Measurements from ENCODE around the gene RHEX.

Gene RHEX

DNA sequence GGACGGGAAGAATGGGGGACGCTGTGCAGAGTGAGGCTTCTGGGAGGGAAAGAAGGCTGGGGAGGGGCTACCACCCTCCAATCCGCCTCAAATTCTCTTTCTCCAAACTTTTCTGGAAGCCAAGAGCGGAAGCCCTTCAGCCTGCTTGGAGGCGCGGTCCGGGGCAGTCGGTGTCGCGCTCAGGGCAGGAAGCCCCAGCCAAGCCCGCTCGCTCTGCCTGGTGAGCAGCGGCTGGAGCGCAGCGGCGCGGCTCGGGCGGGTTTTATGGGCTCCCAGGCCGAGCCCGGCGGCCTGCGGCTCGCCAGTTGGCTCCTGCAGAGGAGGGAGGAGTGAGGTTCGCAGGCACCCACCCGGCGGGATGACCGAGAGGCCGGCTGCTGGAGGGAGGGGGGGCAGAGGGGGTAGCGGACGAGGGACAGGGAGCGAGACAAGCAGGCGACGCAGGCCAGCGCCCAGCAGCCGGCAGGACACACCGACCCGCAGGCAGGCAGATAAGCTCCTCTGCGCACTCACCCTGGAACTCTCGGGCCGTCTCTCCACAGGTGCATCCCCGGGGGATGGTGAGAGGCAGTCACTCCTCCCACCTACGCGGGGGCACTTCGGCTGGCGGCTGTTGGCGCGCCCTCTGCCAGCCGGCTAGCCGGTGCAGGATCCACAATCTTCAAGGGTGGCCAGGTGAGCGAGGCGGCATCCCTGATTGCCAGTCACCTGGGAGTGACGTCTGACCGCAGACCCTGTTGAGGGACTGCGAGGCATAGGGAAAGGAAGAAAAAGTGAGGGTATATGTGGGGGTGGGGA lies 64.4 kb downstream of the RHEX start, which contains the start of gene AVPR1B:
Gene AVPR1B (minus strand): TSS at position 238 of the 798 bp plus-strand sequence. CDS start 498 bp downstream, outside the sequence.
- no peak for DNase-seq (ENCODE audit: low read depth)

DNA sequence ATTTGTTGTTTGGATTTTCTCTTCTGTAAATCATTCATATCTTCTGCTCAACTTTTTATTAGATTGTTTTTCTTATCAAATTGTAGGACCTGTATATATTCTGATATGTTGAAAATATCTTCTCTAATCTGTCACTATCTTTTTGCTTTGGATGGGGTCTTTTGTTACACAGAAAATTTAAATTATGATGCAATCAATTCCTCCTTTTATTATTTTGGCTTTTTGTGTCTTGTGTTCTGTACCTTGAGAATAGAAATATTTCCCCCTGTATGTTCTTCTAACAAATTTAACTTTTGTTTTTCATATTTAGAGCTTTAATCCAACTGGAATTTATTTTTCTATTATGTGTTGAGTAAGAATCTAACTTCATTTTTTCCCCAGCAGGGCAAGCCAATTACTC lies 67.4 kb downstream of the RHEX start:
- DNase-seq (ENCODE audit: low read depth): no peak

- DNase-seq (ENCODE audit: low read depth): no peak
These were observed 68.3 kb downstream of the RHEX start for GRCh38 chr1:206121269-206121668.

DNA sequence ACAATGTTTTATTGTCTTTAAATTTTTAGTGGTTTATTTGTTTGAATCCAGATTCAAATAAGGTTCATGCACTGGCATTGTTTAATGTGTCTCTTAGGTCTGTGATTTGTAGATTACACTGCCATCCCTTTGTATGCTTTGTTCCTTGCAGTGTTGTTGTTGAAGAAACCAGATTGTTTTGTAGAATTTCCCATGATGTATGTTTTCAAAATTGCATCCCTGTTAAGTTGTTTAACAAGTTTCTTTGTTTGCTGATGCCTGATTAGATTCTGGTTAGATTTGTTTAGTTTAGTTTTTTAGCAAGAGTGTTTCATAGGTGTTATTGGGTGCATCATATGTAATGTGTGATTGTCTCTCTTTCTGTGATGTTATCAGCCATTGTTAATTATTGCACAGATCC lies 69.7 kb downstream of the RHEX start:
- DNase-seq (ENCODE audit: low read depth): no peak

DNA sequence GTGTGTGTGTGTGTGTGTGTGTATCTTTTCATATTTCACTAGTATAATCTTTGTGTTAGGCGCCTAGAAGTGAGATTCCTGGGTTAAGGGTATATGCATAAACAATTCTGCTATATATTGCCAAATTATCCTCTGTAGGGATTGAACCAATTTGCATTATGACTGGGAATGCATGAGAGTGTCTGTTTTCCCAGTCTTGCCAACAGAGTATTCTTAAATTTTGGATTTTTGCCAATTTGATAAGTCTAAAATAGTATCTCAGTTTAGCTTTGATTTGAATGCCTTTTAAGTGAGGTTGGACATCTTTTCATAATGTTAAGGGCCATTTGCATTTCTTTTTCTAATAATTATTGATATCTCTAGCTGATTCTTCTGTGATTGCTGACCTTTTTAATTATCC lies 72.4 kb downstream of the RHEX start:
- no peak for DNase-seq (ENCODE audit: low read depth)

GRCh38 chr1:206127336-206127735 lies 74.4 kb downstream of the RHEX start:
- no peak for DNase-seq (ENCODE audit: low read depth)

- no peak for DNase-seq (ENCODE audit: low read depth)
These were observed 75.2 kb downstream of the RHEX start for GRCh38 chr1:206128196-206128595.

GRCh38 chr1:206131037-206131436 lies 78.1 kb downstream of the RHEX start:
- DNase-seq (ENCODE audit: low read depth): no peak

- no peak for DNase-seq (ENCODE audit: low read depth)
These were observed 80.9 kb downstream of the RHEX start for GRCh38 chr1:206133751-206134415.

DNA sequence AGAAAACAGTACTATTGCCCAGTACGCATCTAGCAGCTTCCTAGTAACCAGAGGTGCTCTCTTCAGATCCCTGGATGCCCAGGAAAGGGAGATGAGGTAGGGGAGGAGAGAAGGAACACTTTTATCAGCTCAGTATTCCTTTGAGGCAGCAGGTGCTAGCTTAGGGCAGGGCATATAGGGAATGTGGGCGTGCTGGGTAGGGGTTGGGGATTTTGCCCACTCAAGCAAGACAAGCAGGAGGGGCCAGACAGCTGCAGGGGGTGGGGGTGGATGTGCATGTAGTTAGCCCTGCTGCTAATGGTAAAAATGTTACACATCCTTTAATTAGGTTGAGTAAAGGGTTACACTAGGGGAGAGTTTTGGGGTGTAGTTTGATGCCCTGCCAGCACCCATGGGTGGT lies 82.3 kb downstream of the RHEX start:
- no peak for DNase-seq (ENCODE audit: low read depth)

DNA sequence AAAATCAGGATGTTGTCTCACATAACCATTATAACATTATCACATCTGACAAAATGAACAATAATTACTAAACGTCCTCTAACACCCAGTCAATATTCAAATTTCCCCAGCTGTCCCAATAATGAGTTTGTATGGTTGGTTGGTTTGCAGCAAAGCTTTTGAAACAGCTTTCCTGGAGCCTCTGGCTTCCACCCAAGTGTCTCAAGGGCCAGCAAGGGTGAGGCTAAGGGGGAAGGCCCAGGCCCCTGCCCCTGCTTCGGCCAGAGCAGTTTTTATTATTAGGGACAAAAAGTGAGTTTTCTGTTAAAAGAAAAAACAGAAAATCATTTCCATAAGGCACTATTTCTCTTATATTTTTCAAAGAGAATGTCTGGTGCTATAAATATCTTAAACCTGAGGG lies 83.3 kb downstream of the RHEX start:
- no peak for DNase-seq (ENCODE audit: low read depth)

GRCh38 chr1:206142011-206142410 lies 89.0 kb downstream of the RHEX start:
- no peak for DNase-seq (ENCODE audit: low read depth)

- DNase-seq (ENCODE audit: low read depth): no peak
These were observed 89.8 kb downstream of the RHEX start for GRCh38 chr1:206142770-206143169.

DNA sequence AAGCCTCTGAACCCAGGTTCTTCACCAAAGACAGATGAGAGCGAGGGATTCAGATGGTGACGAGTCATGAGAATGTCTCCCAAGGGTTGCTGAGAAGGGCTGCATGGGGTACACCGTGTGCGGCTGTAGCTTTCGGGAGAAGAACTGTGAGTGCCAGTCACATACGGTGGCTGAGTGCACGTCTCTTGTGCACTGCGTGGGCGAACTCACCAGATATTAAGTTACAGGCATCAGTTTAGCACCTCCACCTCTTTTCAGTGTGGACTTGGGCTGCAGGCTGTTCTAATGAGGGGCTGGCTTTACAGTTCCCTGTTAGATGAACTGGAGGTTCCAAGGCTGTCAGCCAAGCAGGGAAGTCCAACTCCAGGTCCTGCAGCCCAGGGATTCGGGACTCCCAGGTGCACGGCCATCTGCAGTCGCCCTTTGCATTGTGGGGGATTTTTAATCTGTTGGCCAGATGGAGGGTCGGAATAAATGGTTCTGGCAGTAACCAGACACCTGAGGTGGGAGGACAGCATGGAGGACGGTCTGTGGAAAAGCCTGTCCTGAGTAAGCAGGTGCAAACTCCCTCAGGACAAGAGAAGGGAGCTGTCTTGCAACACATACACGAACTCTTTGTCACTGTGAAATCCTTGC lies 90.7 kb downstream of the RHEX start:
- no peak for DNase-seq (ENCODE audit: low read depth)

- DNase-seq (ENCODE audit: low read depth): no peak
These were observed 91.6 kb downstream of the RHEX start for GRCh38 chr1:206144605-206145004.

- DNase-seq (ENCODE audit: low read depth): no peak
These were observed 92.9 kb downstream of the RHEX start for GRCh38 chr1:206145771-206146290.

Measured in stimulated activated CD8-positive, alpha-beta memory T cell treated with anti-CD3 and anti-CD28 coated beads, Interleukin-15, amount 100 ng/mL, for 1 hour (primary cell).